ENCODE measurements around the gene SNCG.
"Not testable (repeated sequence)": the region's sequence is repeated elsewhere in the genome, so short reads cannot be mapped to it uniquely, and the experiment has no call there.

- not testable (repeated sequence) for TF ChIP-seq EZH2 (IDR thresholded peaks at IDR 0.05; ENCODE audit: low read depth, low read length, severe bottlenecking); CTCF (IDR thresholded peaks at IDR 0.05; ENCODE audit: control extremely low read depth in 1 of 3, insufficient read depth in 1 of 3, low read depth in 1 of 3, low read length in 3 of 3); POLR2AphosphoS5 (IDR thresholded peaks at IDR 0.05; ENCODE audit: low read depth, low read length); SP1 (IDR thresholded peaks at IDR 0.05; ENCODE audit: low read depth, low read length); TBP (IDR thresholded peaks at IDR 0.05; ENCODE audit: low read depth, low read length); SIX5 (IDR thresholded peaks at IDR 0.05; ENCODE audit: low read depth, low read length); POLR2A (IDR thresholded peaks at IDR 0.05; ENCODE audit: control extremely low read depth in 1 of 2, low read depth in 2 of 2, low read length in 2 of 2); CREB1 (IDR thresholded peaks at IDR 0.05); TAF1 (IDR thresholded peaks at IDR 0.05; ENCODE audit: low read depth, low read length)
These were observed 5.7 kb upstream of the SNCG start for GRCh38 chr10:86952697-86953096.

All from H1 (cell line).